Vagina (tissue), 2 donors: Measurements from ENCODE around the gene DCLK2.

Source experiments
- CTCF ChIP-seq, 3 experiments: fragments of 450-650 bp in 2 of 3; fragments of 200-600 bp in 1 of 3; sonication (generic) in 1 of 3; IDR thresholded peaks; one replicate each; pipeline ENCODE4 v1.5.1; 2017 to 2019; ENCODE audit warnings: antibody characterized with exemption in 3 of 3, mild to moderate bottlenecking in 2 of 3, moderate library complexity in 2 of 3
- POLR2A ChIP-seq, 2 donors: fragments of 450-650 bp; IDR thresholded peaks; one replicate each; pipeline ENCODE4 v1.6.1; 2017; ENCODE audit warnings: antibody characterized with exemption in 2 of 2, mild to moderate bottlenecking in 2 of 2, moderate library complexity in 2 of 2
- POLR2AphosphoS5 ChIP-seq, 2 donors: sonication (generic); formaldehyde crosslinking; IDR thresholded peaks; one replicate each; pipeline ENCODE4 v1.9.0; 2017; ENCODE audit warnings: antibody characterized with exemption in 2 of 2, mild to moderate bottlenecking in 2 of 2, low read depth in 1 of 2; ENCODE audit not compliant: insufficient read depth in 1 of 2

DNA sequence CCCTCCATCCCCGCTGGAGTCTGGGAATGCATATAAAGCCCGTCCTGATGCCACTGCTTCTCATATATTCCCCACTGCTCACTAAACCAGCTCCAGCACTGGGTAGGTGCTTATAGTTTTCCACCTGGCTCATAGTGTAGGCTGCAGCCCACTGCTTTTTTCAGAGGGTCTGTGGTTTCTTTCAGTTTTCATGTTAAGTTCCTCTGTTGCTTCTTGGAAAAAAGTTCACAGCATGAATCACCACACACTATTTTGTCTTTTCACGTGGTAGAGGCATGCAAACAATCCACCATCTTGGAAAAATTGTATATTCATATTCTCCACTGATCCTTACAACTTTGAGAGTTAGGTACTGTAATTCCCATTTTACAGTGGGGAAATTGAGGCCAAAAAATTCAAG, 39.4 kb downstream of the DCLK2 start:
- TF ChIP-seq POLR2A (IDR thresholded peaks at IDR 0.05): no peak
- no peak for TF ChIP-seq CTCF (IDR thresholded peaks at IDR 0.05)
- TF ChIP-seq POLR2AphosphoS5 (IDR thresholded peaks at IDR 0.05; ENCODE audit: insufficient read depth in 1 of 2, low read depth in 1 of 2): no peak
